GM12878 (cell line): Measurements from ENCODE around the gene RNF220. TPM values are rescaled to one million over a fixed set of nuclear protein-coding genes. Genes with fewer than 3 reads are reported as not detected.

Source experiments
- ATAC-seq: fragments of 200-7000 bp; cut with Tn5 transposase; 3 replicates; pipeline ENCODE4 v1.9.1; 2020; ENCODE audit warnings: mild to moderate bottlenecking, moderate library complexity
- BruUV-seq: library from RNA; stranded (reverse); fragments of 400-500 nt; replicated peaks from 2 replicates; lab custom pipeline; 2021; lab: Mats Ljungman, UMichigan
- CTCF ChIA-PET: fragments of 300-600 bp; sonication (Branson Sonifier 250); formaldehyde crosslinking; extraction: SDS; loops from one replicate; lab custom pipeline; 2021; ENCODE audit warnings: inconsistent platforms; lab: Yijun Ruan, JAX
- POLR2A ChIA-PET: fragments of 350-600 bp; formaldehyde crosslinking; extraction: SDS; loops from one replicate; lab custom pipeline; 2021; ENCODE audit warnings: inconsistent platforms; lab: Charles Lee
- RAD21 ChIA-PET: fragments of 300-600 bp; sonication (Branson Sonifier 250); formaldehyde crosslinking; loops from one replicate; lab custom pipeline; 2023; ENCODE audit warnings: antibody characterized with exemption; ENCODE audit not compliant: unreplicated experiment; lab: Charles Lee
- SMC1A ChIA-PET: fragments of 300-600 bp; sonication (Branson Sonifier 250); formaldehyde crosslinking; loops from one replicate; lab custom pipeline; 2023; ENCODE audit not compliant: unreplicated experiment, uncharacterized antibody; lab: Charles Lee
- DNase-seq: peaks from one replicate; pipeline ENCODE4 v3.0.0-alpha.2; 2011; ENCODE audit warnings: low read depth, low spot score
- FAIRE-seq: peaks from 3 replicates; lab custom pipeline; 2011; peaks lifted over from hg19 to GRCh38; lab: Jason Lieb, UNC
- H2AFZ ChIP-seq: 2 replicates; pipeline ENCODE4 v1.6.0; 2011; ENCODE audit warnings: low read depth, low read length, control low read depth; ENCODE audit not compliant: control insufficient read depth
- H3K27ac ChIP-seq: 2 replicates; pipeline ENCODE4 v1.5.1; 2011; ENCODE audit warnings: control low read depth; ENCODE audit not compliant: control insufficient read depth, insufficient read depth
- H3K27me3 ChIP-seq, 2 experiments: replicated peaks in 1 of 2; 2 replicates each; pipeline versions ENCODE4 v1.6.0 to v1.6.1; 2011; ENCODE audit warnings: low read length in 1 of 2; ENCODE audit not compliant: control insufficient read depth in 2 of 2, insufficient read depth in 2 of 2
- H3K36me3 ChIP-seq, 2 experiments: 2 replicates each; pipeline ENCODE4 v1.5.1; 2011; ENCODE audit warnings: low read length in 1 of 2; ENCODE audit not compliant: control insufficient read depth in 2 of 2, insufficient read depth in 2 of 2
- H3K4me1 ChIP-seq: 2 replicates; pipeline ENCODE4 v1.6.1; 2011; ENCODE audit warnings: mild to moderate bottlenecking, low read length, moderate library complexity, mixed read lengths; ENCODE audit not compliant: control insufficient read depth, insufficient read depth
- H3K4me2 ChIP-seq: 2 replicates; pipeline ENCODE4 v1.6.0; 2011; ENCODE audit warnings: control low read depth; ENCODE audit not compliant: control insufficient read depth, insufficient read depth
- H3K4me3 ChIP-seq: fragments of 200-600 bp; sonication (generic); 2 replicates; pipeline ENCODE4 v1.5.1; 2016
- H3K79me2 ChIP-seq: 2 replicates; pipeline ENCODE4 v1.6.0; 2011; ENCODE audit warnings: low read length; ENCODE audit not compliant: control insufficient read depth, insufficient read depth
- H3K9ac ChIP-seq: 2 replicates; pipeline ENCODE4 v1.8.0; 2011; ENCODE audit warnings: low read length, control low read depth, mixed read lengths; ENCODE audit not compliant: control insufficient read depth, insufficient read depth
- H3K9me3 ChIP-seq: replicated peaks from 3 replicates; pipeline ENCODE4 v1.5.1; 2011; ENCODE audit warnings: mild to moderate bottlenecking, low read length; ENCODE audit not compliant: control insufficient read depth, insufficient read depth
- H4K20me1 ChIP-seq: 2 replicates; pipeline ENCODE4 v1.6.0; 2011; ENCODE audit not compliant: control insufficient read depth, insufficient read depth
- BACH1 ChIP-seq: fragments of 450-650 bp; IDR thresholded peaks from 2 replicates; pipeline ENCODE4 v1.6.1; 2017; ENCODE audit warnings: mild to moderate bottlenecking, borderline replicate concordance
- CBX3 ChIP-seq: fragments of 200-600 bp; sonication (generic); IDR thresholded peaks from 2 replicates; pipeline ENCODE4 v1.6.1; 2016; ENCODE audit warnings: low read depth, borderline replicate concordance
- CEBPB ChIP-seq, 2 experiments: fragments of 150-350 bp in 1 of 2; IDR thresholded peaks; 2 replicates each; pipeline ENCODE4 v1.6.1; 2012 to 2014; ENCODE audit warnings: low read depth in 2 of 2, low read length in 2 of 2, borderline replicate concordance in 1 of 2, inconsistent platforms in 1 of 2
- EGR1 ChIP-seq, 2 experiments: IDR thresholded peaks; 1 replicate in 1 of 2; 2 replicates in 1 of 2; pipeline ENCODE4 v1.6.1; 2011 to 2012; ENCODE audit warnings: low read depth in 2 of 2, low read length in 2 of 2, borderline replicate concordance in 1 of 2, mild to moderate bottlenecking in 1 of 2, moderate library complexity in 1 of 2
- EZH2 ChIP-seq: IDR thresholded peaks from 2 replicates; pipeline ENCODE4 v1.6.1; 2012; ENCODE audit warnings: low read depth, mild to moderate bottlenecking, control low read depth, inconsistent platforms, low read length, borderline replicate concordance; ENCODE audit not compliant: control insufficient read depth
- FOXM1 ChIP-seq: IDR thresholded peaks from 2 replicates; pipeline ENCODE4 v1.6.1; 2012; ENCODE audit warnings: low read depth, mild to moderate bottlenecking, inconsistent platforms, low read length, moderate library complexity
- HCFC1 ChIP-seq: fragments of 150-350 bp; IDR thresholded peaks from 2 replicates; pipeline ENCODE4 v1.6.1; 2014; ENCODE audit warnings: low read length
- IRF4 ChIP-seq: IDR thresholded peaks from 2 replicates; pipeline ENCODE4 v1.6.1; 2011; ENCODE audit warnings: low read depth, low read length
- NFYA ChIP-seq: IDR thresholded peaks from 2 replicates; pipeline ENCODE4 v1.6.1; 2011; ENCODE audit warnings: low read depth, mild to moderate bottlenecking, low read length, improper control_type of control experiment, borderline replicate concordance
- NFYB ChIP-seq: IDR thresholded peaks from 2 replicates; pipeline ENCODE4 v1.6.1; 2011; ENCODE audit warnings: low read depth, mild to moderate bottlenecking, low read length, improper control_type of control experiment, moderate library complexity; ENCODE audit not compliant: insufficient read depth
- RAD51 ChIP-seq: fragments of 450-650 bp; IDR thresholded peaks from 2 replicates; pipeline ENCODE4 v1.6.1; 2016; ENCODE audit warnings: moderate library complexity, mild to moderate bottlenecking, inconsistent platforms
- SMC3 ChIP-seq: IDR thresholded peaks from 2 replicates; pipeline ENCODE4 v1.6.1; 2011; ENCODE audit warnings: low read length, improper control_type of control experiment, borderline replicate concordance
- SUPT20H ChIP-seq: IDR thresholded peaks from 2 replicates; pipeline ENCODE4 v1.6.1; 2011; ENCODE audit warnings: low read depth, mild to moderate bottlenecking, low read length, moderate library complexity, borderline replicate concordance; ENCODE audit not compliant: control insufficient read depth
- TAF1 ChIP-seq: IDR thresholded peaks from 2 replicates; pipeline ENCODE4 v1.6.1; 2011; ENCODE audit warnings: mild to moderate bottlenecking, low read depth, low read length, borderline replicate concordance
- WRNIP1 ChIP-seq: IDR thresholded peaks from 2 replicates; pipeline ENCODE4 v1.6.1; 2011; ENCODE audit warnings: low read depth, low read length, improper control_type of control experiment, borderline replicate concordance
- ZBED1 ChIP-seq: IDR thresholded peaks from 2 replicates; pipeline ENCODE4 v1.6.1; 2016; ENCODE audit warnings: borderline replicate concordance
- ZNF384 ChIP-seq: IDR thresholded peaks from 2 replicates; pipeline ENCODE4 v1.6.1; 2012; ENCODE audit warnings: low read depth, mild to moderate bottlenecking, low read length, improper control_type of control experiment, borderline replicate concordance
- WGBS: methylation state at CpG from one replicate; pipeline ENCODE4 v1.1.6; 2016; ENCODE audit warnings: low lambda C conversion rate; ENCODE audit not compliant: insufficient replicate concordance, insufficient coverage; ENCODE audit errors: missing lambda C conversion rate; 5-methylcytosine and 5-hydroxymethylcytosine counted together
- in situ Hi-C: fragments of 300-500 bp; cut with MboI; formaldehyde crosslinking; loops from 9 replicates; pipeline ENCODE4 v1.14.3; 2018; ENCODE audit warnings: mixed read lengths
- intact Hi-C: fragments of 100-400 bp; cut with micrococcal nuclease; formaldehyde crosslinking; loops from one replicate; pipeline ENCODE4 v1.14.2; 2022; ENCODE audit not compliant: unreplicated experiment
- polyA plus RNA-seq, 11 experiments: library from polyadenylated mRNA; depleted of rRNA in 4 of 11; unstranded in 6 of 11; stranded (reverse) in 5 of 11; fragments of >200 nt; fragmentation: Nextera tagmentation in 4 of 11; fragmentation: Illumina TruSeq in 1 of 11; extraction: Ambion mirVana in 4 of 11; extraction: Trizol in 1 of 11; gene quantifications; 1 replicate in 1 of 11; 2 replicates in 10 of 11; pipeline versions ENCODE4 v1.2.1 to v1.2.3, GENCODE V29; 2011 to 2016; ENCODE audit warnings: inconsistent platforms in 2 of 11, missing spikeins in 2 of 11, low read depth in 1 of 11
- total RNA-seq, 4 experiments: library from RNA; depleted of rRNA in 3 of 4; stranded (reverse); fragments of >200 nt in 3 of 4; fragmentation: Illumina TruSeq in 1 of 4; extraction: Trizol in 1 of 4; gene quantifications; 2 replicates each; pipeline versions ENCODE4 v1.2.1 to v1.2.3, GENCODE V29; 2013 to 2021
- TF ChIP-seq, protein P1 (sequence below), 3 experiments: IDR thresholded peaks in 2 of 3; conservative IDR thresholded peaks in 1 of 3; 2 replicates each; pipeline ENCODE4 v1.5.1; 2011; ENCODE audit warnings: low read depth in 3 of 3, low read length in 3 of 3, mild to moderate bottlenecking in 3 of 3, control low read depth in 2 of 3, moderate library complexity in 2 of 3, inconsistent platforms in 1 of 3, mixed read lengths in 1 of 3; ENCODE audit not compliant: control insufficient read depth in 2 of 3, insufficient read depth in 1 of 3; ENCODE audit errors: extremely low read depth in 1 of 3
- TF ChIP-seq, protein P2 (sequence below): IDR thresholded peaks from 2 replicates; pipeline ENCODE4 v1.6.1; 2012; ENCODE audit warnings: low read depth, low read length, improper control_type of control experiment

The RNF220 gene
- total and polyA plus RNA-seq, 10 of the 15 experiments (the other 5 are each of a cell fraction or from before 2014, with no cell fraction given): 4.6 to 84.1 (median 53.7) TPM

DNA sequence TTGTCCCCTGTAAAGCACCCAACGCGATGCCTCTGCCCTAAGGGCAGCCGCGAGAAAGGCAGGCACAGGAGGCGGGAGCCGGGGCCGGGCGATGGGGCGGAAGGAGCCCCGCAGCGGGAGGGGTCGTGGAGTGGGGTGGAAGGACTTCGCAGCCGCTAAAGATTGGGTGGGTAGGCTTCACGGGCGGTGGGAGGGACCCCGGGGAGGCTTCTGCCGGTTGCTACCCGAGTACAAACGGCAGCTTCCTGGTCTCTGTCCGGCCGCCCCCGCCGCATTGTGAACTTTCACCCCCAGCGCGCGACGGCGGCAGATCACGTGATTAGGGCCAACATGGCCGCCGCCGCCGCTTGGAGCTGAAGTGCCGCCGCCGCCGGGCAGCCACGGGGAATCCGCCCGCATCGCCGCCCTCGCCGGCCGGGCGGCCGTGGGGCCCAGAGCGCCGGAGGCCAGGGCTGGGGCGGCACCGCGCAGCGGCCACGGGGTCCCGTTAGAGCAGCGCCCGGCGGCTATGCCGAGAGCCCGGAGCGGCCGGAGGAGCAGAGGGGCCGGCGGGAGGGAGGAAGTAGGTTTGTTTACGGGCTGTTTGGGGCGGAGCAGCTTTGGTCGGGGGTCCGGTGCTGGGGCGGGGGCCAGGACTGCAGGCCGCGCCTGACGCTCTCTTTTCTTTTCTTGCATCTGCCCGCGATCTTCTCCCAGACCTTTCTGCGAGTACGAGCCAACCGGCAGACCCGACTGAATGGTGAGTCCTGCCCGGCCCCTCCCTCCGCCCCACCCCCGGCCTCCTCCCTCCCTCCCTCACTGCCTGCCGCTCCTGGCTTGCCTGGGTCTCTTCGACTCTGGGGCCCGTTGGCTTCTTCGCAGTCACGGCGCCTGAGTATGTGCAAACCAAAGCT is 226.8 kb downstream of the RNF220 start:
- in situ Hi-C loops: no loop called here
- POLR2A ChIA-PET: interaction anchor here (0.5 to 2.9 kb wide), 13 partner anchors 9 to 1196 kb away, joined by 3 to 13 read pairs (median 3); partner anchors contain the start of genes ARMH1, HECTD3 and TMEM53
- peak overlapping the region; percentile 94 for H3K27ac ChIP-seq
- SMC1A ChIA-PET: interaction anchor here (0.5 to 3.1 kb wide), 7 partner anchors 10 to 90 kb away, joined by 3 to 18 read pairs (median 3); no protein-coding TSS in a partner anchor
- peak overlapping the region; percentile 90 for H3K9ac ChIP-seq
- peaks cover 19% of the 10 kb centered on the region for H3K79me2 ChIP-seq
- no peaks in the 10 kb centered on the region for H4K20me1 ChIP-seq
- H3K36me3 ChIP-seq: peaks cover 8 to 17% of the 10 kb centered on the region in 2 experiments; a peak in 3 of 4 replicates
- RAD21 ChIA-PET: interaction anchor here (0.7 to 1.6 kb wide), 3 partner anchors 11 to 1634 kb away, joined by 3 to 6 read pairs (median 3); partner anchors contain the start of gene TMEM53
- intact Hi-C loops: no loop called here
- H3K4me3 ChIP-seq: peak overlapping the region; percentile 98
- no peaks in the 10 kb centered on the region for H3K9me3 ChIP-seq
- FAIRE-seq (no peak), ATAC-seq (peak; percentile 86), DNase-seq (peak; percentile 37)
- peak overlapping the region; percentile 97 for H3K4me2 ChIP-seq
- no TSS peak for BruUV-seq
- CTCF ChIA-PET: interaction anchor here (1.3 to 5.7 kb wide), 5 partner anchors 16 to 37 kb away, joined by 3 to 70 read pairs (median 5); no protein-coding TSS in a partner anchor
- under 1% methylated on average over 69 of the region's 88 CpGs for WGBS
- peak overlapping the region; percentile 67 for H2AFZ ChIP-seq
- no peaks in the 10 kb centered on the region for H3K27me3 ChIP-seq
- H3K4me1 ChIP-seq: no peaks in the 10 kb centered on the region
- no peak for TF ChIP-seq ZNF384
- TF ChIP-seq, protein P1, sequence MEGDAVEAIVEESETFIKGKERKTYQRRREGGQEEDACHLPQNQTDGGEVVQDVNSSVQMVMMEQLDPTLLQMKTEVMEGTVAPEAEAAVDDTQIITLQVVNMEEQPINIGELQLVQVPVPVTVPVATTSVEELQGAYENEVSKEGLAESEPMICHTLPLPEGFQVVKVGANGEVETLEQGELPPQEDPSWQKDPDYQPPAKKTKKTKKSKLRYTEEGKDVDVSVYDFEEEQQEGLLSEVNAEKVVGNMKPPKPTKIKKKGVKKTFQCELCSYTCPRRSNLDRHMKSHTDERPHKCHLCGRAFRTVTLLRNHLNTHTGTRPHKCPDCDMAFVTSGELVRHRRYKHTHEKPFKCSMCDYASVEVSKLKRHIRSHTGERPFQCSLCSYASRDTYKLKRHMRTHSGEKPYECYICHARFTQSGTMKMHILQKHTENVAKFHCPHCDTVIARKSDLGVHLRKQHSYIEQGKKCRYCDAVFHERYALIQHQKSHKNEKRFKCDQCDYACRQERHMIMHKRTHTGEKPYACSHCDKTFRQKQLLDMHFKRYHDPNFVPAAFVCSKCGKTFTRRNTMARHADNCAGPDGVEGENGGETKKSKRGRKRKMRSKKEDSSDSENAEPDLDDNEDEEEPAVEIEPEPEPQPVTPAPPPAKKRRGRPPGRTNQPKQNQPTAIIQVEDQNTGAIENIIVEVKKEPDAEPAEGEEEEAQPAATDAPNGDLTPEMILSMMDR (IDR thresholded peaks at IDR 0.05 in 2 of 3, conservative IDR thresholded peaks at IDR 0.05 in 1 of 3; ENCODE audit: control insufficient read depth in 2 of 3, extremely low read depth in 1 of 3, insufficient read depth in 1 of 3, low read depth in 3 of 3, low read length in 3 of 3): no peak
- no peak for TF ChIP-seq CBX3
- peak; percentile 61 for TF ChIP-seq HCFC1
- TF ChIP-seq ZBED1: no peak
- TF ChIP-seq RAD51: peak; percentile 97
- peak; percentile 94 for TF ChIP-seq BACH1
- TF ChIP-seq WRNIP1: no peak
- 0 out of 2 replicates have a peak, but pooled peaks have one; percentile 19 for TF ChIP-seq NFYB
- TF ChIP-seq SUPT20H: no peak
- TF ChIP-seq EZH2: no peak
- no peak for TF ChIP-seq CEBPB (IDR thresholded peaks at IDR 0.05; ENCODE audit: borderline replicate concordance in 1 of 2, low read depth in 2 of 2, low read length in 2 of 2)
- TF ChIP-seq FOXM1: no peak
- TF ChIP-seq, protein P2, sequence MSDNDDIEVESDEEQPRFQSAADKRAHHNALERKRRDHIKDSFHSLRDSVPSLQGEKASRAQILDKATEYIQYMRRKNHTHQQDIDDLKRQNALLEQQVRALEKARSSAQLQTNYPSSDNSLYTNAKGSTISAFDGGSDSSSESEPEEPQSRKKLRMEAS: peak; percentile 67
- no peak for TF ChIP-seq SMC3
- TF ChIP-seq EGR1 (IDR thresholded peaks at IDR 0.05; ENCODE audit: borderline replicate concordance in 1 of 2, low read depth in 2 of 2, low read length in 2 of 2): peak in 1 of 2 experiments; percentile 95; a peak in 2 of 3 replicates
- peak; percentile 96 for TF ChIP-seq TAF1
- TF ChIP-seq NFYA: no peak
- TF ChIP-seq IRF4: no peak
